ENCODE results near the gene METTL9.
A peak's percentile ranks its signal among the peaks of the same experiment; 100 is the strongest.
"Not testable (repeated sequence)": the region's sequence is repeated elsewhere in the genome, so short reads cannot be mapped to it uniquely, and the experiment has no call there.

The METTL9 gene

GRCh38 chr16:21683184-21683583 is 83.8 kb downstream of the METTL9 start:
- no peaks in the 10 kb centered on the region for H3K9me3 ChIP-seq (ENCODE audit: severe bottlenecking)
- DNase-seq (ENCODE audit: low spot score) (no peak), ATAC-seq (ENCODE audit: low read depth) (no peak)
- H3K27me3 ChIP-seq (ENCODE audit: insufficient read depth, poor library complexity, severe bottlenecking) = no peaks in the 10 kb centered on the region
- no peaks in the 10 kb centered on the region for H3K36me3 ChIP-seq (ENCODE audit: low read depth)
- H3K4me3 ChIP-seq (ENCODE audit: severe bottlenecking) = no peak overlapping the region
- no peaks in the 10 kb centered on the region for H3K4me1 ChIP-seq (ENCODE audit: insufficient read depth, poor library complexity, severe bottlenecking)
- TF ChIP-seq CTCF (IDR thresholded peaks at IDR 0.05; ENCODE audit: poor library complexity, severe bottlenecking) = no peak
- H3K27ac ChIP-seq (ENCODE audit: poor library complexity, severe bottlenecking) = no peak overlapping the region

GRCh38 chr16:21684199-21684598 is 84.8 kb downstream of the METTL9 start:
- no peak for DNase-seq (ENCODE audit: low spot score)
- TF ChIP-seq CTCF (IDR thresholded peaks at IDR 0.05; ENCODE audit: poor library complexity, severe bottlenecking) = peak; percentile 31
- Histone ChIP-seq H3K4me1 (ENCODE audit: insufficient read depth, poor library complexity, severe bottlenecking) (no peaks in the 10 kb centered on the region), H3K36me3 (ENCODE audit: low read depth) (no peaks in the 10 kb centered on the region), H3K9me3 (ENCODE audit: severe bottlenecking) (no peaks in the 10 kb centered on the region), H3K27ac (ENCODE audit: poor library complexity, severe bottlenecking) (no peak overlapping the region), H3K4me3 (ENCODE audit: severe bottlenecking) (no peak overlapping the region), H3K27me3 (ENCODE audit: insufficient read depth, poor library complexity, severe bottlenecking) (no peaks in the 10 kb centered on the region)
- no peak for ATAC-seq (ENCODE audit: low read depth)

- Histone ChIP-seq H3K36me3 (ENCODE audit: low read depth) (no peaks in the 10 kb centered on the region), H3K4me3 (ENCODE audit: severe bottlenecking) (no peak overlapping the region), H3K4me1 (ENCODE audit: insufficient read depth, poor library complexity, severe bottlenecking) (no peaks in the 10 kb centered on the region), H3K27me3 (ENCODE audit: insufficient read depth, poor library complexity, severe bottlenecking) (no peaks in the 10 kb centered on the region), H3K27ac (ENCODE audit: poor library complexity, severe bottlenecking) (no peak overlapping the region), H3K9me3 (ENCODE audit: severe bottlenecking) (no peaks in the 10 kb centered on the region)
- no peak for TF ChIP-seq CTCF (IDR thresholded peaks at IDR 0.05; ENCODE audit: poor library complexity, severe bottlenecking)
- DNase-seq (ENCODE audit: low spot score) (no peak), ATAC-seq (ENCODE audit: low read depth) (no peak)
Measured at GRCh38 chr16:21685034-21685455, 85.7 kb downstream of the METTL9 start.

- Histone ChIP-seq H3K9me3 (ENCODE audit: severe bottlenecking) (no peaks in the 10 kb centered on the region), H3K4me1 (ENCODE audit: insufficient read depth, poor library complexity, severe bottlenecking) (no peaks in the 10 kb centered on the region), H3K36me3 (ENCODE audit: low read depth) (no peaks in the 10 kb centered on the region), H3K4me3 (ENCODE audit: severe bottlenecking) (no peak overlapping the region), H3K27ac (ENCODE audit: poor library complexity, severe bottlenecking) (no peak overlapping the region), H3K27me3 (ENCODE audit: insufficient read depth, poor library complexity, severe bottlenecking) (no peaks in the 10 kb centered on the region)
- ATAC-seq (ENCODE audit: low read depth) = no peak
- no peak for TF ChIP-seq CTCF (IDR thresholded peaks at IDR 0.05; ENCODE audit: poor library complexity, severe bottlenecking)
- no peak for DNase-seq (ENCODE audit: low spot score)
Measured at GRCh38 chr16:21689107-21689506, 89.7 kb downstream of the METTL9 start.

GRCh38 chr16:21690967-21691366 is 91.6 kb downstream of the METTL9 start:
- not testable (repeated sequence) for H3K4me1 ChIP-seq (ENCODE audit: insufficient read depth, poor library complexity, severe bottlenecking); H3K27me3 ChIP-seq (ENCODE audit: insufficient read depth, poor library complexity, severe bottlenecking); H3K9me3 ChIP-seq (ENCODE audit: severe bottlenecking); H3K27ac ChIP-seq (ENCODE audit: poor library complexity, severe bottlenecking); H3K4me3 ChIP-seq (ENCODE audit: severe bottlenecking); ATAC-seq (ENCODE audit: low read depth); H3K36me3 ChIP-seq (ENCODE audit: low read depth); DNase-seq (ENCODE audit: low spot score)

Measured in RWPE2 (cell line).